GM12864 (cell line): Measurements from ENCODE around the gene C13orf42.

Experiments used
- DNase-seq: peaks from one replicate; pipeline ENCODE4 v3.0.0-alpha.2; 2011; ENCODE audit warnings: low read depth
- H3K4me3 ChIP-seq: 2 replicates; pipeline ENCODE4 v1.5.1; 2011; ENCODE audit warnings: mild to moderate bottlenecking, low read depth, low read length, control low read depth
- TF ChIP-seq, protein P1 (sequence below): IDR thresholded peaks from 2 replicates; pipeline ENCODE4 v1.5.1; 2011; ENCODE audit warnings: low read depth, mild to moderate bottlenecking, moderate library complexity, low read length, control low read depth, inconsistent platforms; ENCODE audit errors: missing control alignments

The C13orf42 gene

DNA sequence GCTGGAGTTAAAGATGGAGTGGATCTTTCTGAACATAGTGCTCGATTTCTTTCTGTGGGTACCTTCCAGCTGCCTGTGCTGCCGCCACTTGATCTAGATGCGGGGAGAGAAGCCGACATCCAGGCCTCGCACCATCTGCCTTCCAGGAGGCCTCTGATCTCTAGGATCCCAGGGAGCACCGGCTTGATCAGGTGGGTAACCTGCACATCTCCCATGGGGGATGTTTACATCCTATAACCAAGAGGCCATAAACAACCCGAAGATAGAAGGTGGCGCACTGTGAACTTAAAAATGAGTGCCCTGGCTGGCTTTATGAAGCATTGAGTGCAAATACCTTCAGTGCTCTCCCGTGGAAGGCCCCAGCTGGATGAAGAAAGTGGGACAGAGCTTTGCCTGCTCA is at the start of gene C13orf42:
C13orf42 (minus strand) TSS at position 101 of the 400 bp plus-strand sequence; CDS start at position 36, 65 bp downstream.
- TF ChIP-seq, protein P1, sequence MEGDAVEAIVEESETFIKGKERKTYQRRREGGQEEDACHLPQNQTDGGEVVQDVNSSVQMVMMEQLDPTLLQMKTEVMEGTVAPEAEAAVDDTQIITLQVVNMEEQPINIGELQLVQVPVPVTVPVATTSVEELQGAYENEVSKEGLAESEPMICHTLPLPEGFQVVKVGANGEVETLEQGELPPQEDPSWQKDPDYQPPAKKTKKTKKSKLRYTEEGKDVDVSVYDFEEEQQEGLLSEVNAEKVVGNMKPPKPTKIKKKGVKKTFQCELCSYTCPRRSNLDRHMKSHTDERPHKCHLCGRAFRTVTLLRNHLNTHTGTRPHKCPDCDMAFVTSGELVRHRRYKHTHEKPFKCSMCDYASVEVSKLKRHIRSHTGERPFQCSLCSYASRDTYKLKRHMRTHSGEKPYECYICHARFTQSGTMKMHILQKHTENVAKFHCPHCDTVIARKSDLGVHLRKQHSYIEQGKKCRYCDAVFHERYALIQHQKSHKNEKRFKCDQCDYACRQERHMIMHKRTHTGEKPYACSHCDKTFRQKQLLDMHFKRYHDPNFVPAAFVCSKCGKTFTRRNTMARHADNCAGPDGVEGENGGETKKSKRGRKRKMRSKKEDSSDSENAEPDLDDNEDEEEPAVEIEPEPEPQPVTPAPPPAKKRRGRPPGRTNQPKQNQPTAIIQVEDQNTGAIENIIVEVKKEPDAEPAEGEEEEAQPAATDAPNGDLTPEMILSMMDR: no peak
- no peak for DNase-seq
- no peak within 1 kb of the TSS for H3K4me3 ChIP-seq

GRCh38 chr13:51158880-51159518 is 47.9 kb upstream of the C13orf42 start:
- no peak overlapping the region for H3K4me3 ChIP-seq
- TF ChIP-seq, protein P1: no peak
- DNase-seq: no peak

DNA sequence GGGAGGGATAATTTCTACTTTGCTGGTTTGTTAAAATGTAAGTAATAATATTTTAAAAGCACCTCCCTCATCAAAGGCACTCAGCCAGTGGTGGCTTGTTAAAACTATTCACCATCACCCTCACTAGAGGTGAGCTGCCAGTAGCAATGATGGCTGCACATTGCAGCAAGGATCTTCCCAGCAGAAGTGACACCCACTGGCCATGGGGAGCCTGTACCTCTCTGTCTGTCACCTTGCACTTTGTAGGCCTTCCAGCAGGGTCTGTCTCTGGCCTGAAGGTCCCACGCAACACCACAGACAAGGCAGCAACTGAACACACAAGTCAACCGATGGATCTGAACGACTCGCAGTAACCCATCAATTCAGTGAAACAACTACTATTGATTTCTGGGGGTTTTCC is 47.3 kb upstream of the C13orf42 start:
- DNase-seq: no peak
- TF ChIP-seq, protein P1: no peak
- H3K4me3 ChIP-seq: no peak overlapping the region

DNA sequence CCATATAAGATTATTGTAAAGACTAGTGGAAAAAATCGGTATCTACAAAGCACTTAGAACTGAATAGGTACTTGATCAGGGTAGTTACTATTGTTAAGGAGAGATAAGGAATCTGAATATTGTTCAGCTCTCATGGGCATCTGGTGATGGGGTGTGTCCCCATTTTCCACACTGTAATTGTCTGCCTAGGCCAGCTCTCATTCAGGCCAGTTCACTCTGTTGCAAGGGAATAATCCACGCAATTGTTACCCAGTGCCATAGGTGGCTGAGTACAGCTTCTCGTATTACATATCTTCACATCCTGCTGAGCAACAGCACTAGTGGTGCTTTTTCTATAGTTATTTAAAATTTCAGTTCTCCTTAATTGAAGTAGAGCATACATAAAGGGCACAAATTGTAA is 45.6 kb upstream of the C13orf42 start:
- DNase-seq: no peak
- no peak overlapping the region for H3K4me3 ChIP-seq
- TF ChIP-seq, protein P1: no peak

- no peak for DNase-seq
- TF ChIP-seq, protein P1: no peak
- no peak overlapping the region for H3K4me3 ChIP-seq
Observed at GRCh38 chr13:51155776-51156515, 44.9 kb upstream of the C13orf42 start.

- no peak overlapping the region for H3K4me3 ChIP-seq
- TF ChIP-seq, protein P1: no peak
- DNase-seq: no peak
Observed at GRCh38 chr13:51155161-51155560, 44.1 kb upstream of the C13orf42 start.

- TF ChIP-seq, protein P1: no peak
- no peak for DNase-seq
- H3K4me3 ChIP-seq: no peak overlapping the region
Observed at GRCh38 chr13:51154029-51154555, 43.0 kb upstream of the C13orf42 start.
